CD1c-positive myeloid dendritic cell (primary cell): ENCODE data around the gene TGIF2.
A peak's percentile ranks its signal among the peaks of the same experiment; 100 is the strongest.
"Not testable (repeated sequence)": the region's sequence is repeated elsewhere in the genome, so short reads cannot be mapped to it uniquely, and the experiment has no call there.

ENCODE experiments used
- DNase-seq: peaks from one replicate; pipeline ENCODE4 v3.0.0-alpha.2; 2016; ENCODE audit errors: extremely low spot score

The TGIF2 gene

DNA sequence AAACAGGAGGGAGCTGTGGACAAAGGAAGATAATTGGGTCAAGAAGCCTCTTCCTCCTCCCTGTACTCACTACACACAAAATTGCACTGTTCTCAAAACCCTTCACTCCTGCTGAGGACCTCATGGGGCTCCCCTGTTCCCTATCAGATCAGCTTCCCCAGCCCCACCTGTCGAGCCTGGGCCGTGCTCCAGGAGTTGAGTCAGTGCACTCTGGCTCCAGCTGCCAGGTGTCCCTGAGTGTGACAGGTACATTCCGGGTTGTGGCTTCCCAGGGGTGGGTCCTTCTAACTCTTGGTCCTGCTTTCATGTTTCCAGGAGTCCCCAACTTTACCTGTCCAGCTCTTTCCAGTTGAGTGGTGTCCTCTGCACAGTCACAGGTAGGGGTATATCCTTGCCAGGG, 40.6 kb downstream of the TGIF2 start:
- DNase-seq: no peak

GRCh38 chr20:36614781-36615557, 41.6 kb downstream of the TGIF2 start:
- DNase-seq: no peak

DNA sequence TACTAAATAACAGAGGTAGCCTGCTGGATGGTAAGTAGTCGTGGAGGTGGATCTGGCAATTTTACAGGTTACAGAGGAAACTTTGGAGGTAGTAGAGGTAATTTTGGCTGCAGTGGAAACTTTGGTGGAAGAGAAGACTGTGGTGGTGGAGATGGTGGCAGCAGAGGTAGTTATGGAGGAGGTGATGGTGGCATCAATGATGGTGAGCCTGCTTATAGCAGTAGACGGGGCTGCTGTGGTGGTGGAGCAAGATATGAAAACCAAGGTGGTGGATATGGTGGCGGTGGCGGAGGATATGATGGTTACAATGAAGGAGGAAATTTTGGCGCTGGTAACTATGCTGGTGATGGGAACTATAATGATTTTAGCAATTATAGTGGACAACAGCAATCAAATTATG, 47.5 kb downstream of the TGIF2 start:
- DNase-seq: no peak

DNA sequence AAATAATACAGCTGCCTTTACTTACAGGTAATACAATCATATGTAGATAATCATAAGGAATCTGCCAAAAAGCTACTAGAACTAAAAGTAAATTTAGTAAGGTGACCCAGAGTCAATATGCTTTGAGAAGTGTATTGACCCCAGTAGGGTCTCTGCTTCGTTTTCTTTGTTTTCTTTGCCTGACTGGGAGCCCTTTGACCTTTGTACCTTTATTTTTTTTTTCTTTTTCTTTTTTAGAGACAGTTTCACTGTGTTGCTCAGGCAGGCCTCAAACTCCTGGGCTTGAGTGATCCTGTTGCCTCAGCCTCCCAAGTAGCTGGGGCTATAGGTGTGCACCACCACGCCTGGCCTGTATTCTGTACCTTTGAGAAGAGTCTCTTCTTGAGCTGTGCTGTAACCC, 50.0 kb downstream of the TGIF2 start:
- no peak for DNase-seq

- DNase-seq: no peak
These were observed 50.9 kb downstream of the TGIF2 start for GRCh38 chr20:36624068-36624943.

DNA sequence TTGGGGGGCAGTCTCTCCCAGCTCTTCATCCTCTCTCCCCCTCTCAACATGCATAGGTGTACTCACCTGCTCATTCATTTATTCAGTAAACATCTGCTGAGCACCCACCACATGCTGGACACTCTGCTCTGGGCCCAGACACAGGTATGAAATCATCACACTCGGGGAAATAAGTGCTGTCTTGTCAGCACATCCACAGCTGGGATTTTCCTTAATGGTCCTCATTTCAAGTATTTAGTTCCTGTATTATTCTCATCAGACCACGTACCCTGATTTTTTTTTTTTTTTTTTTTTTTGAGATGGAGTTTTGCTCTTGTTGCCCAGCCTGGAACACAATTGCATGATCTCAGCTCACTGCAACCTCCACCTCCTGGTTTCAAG, 51.5 kb downstream of the TGIF2 start:
- DNase-seq: no peak

GRCh38 chr20:36628076-36628475, 54.7 kb downstream of the TGIF2 start:
- peak; percentile 9 for DNase-seq

DNA sequence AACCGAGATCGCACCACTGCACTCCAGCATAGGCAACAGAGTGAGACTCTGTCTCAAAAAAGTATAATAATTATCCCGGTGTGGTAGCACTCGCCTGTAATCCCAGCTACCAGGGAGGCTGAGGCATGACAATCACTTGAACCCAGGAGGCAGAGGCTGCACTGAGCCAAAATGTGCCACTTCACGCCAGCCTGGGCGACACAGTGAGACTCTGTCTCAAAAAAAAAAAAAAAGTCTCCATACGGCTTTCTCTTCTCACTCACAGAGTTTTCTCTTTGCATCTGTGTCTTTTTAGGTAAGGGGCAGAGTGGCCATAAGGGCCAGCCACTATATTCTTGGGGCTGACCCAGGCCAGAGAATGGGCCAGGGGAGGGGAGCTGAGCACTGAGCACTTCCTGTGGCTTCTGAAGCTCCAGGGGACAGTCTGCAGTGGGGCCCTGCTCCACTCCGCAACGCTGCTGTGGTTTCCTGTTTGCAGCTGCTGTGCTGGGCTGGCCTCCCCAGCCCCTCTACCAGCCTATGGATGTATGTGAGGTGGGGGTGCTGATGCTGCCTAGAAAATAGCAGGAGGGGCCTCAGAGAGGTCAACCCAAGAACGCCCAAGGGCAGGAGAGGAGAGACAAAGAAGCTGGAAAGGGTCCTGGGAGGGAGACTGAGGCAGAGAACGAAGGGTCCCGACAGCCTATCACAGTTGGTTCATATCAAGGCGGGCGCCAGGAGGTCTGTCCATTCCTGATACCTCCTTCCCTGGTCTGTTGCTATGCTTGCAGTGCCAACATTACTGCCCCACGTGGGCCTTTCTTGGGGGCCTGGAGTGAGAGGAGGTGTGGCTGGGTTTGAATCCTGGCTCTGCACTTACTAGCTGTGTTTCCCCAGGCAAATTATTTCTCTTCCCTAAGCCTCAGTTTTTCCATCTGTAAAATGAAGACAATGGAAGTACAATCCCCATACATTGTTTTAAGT, 56.6 kb downstream of the TGIF2 start:
- no peak for DNase-seq

GRCh38 chr20:36631646-36632045, 58.2 kb downstream of the TGIF2 start:
- no peak for DNase-seq

DNA sequence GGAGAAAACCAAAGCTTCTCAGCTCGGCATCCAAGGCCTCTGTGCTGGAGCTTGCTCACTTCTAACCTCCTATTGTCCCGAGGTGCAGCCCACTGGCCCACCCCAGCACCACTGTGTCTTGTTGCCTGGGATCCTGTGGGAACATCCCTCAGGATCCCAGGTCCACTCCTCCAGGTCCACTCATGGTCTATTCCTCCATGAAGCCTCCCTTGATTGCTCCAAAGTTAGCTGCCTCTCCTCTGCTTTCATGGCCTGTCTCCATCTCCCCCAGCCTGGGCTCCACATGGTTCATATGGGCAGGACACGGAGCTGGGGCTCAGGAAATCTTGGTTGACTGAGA, 58.7 kb downstream of the TGIF2 start:
- DNase-seq: no peak

- no peak for DNase-seq
These were observed 59.3 kb downstream of the TGIF2 start for GRCh38 chr20:36632487-36633284.

DNA sequence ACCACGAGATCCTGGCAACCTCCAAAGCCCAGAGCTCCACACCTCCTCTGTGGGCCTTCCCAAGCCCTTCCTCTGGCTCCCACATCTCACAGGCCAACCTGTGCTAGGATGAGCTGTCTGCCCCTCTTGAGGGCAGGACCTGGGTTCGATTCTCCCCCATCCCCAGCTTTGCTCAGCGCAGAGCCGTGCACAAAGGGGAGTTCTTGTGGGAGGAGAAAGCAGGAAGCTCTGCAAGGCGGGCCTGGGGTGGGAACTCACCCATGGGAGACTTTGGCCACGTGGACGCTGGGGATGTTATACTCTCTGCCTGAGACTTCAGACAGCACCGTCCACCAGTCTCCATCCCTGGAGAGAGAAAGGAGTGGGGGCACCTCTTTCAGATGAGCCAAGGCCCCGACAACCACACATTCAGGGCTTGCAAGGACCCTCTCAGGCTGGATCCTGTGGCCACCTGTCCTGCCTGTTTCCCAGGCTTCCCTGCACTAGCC, 59.9 kb downstream of the TGIF2 start:
- DNase-seq: no peak

DNA sequence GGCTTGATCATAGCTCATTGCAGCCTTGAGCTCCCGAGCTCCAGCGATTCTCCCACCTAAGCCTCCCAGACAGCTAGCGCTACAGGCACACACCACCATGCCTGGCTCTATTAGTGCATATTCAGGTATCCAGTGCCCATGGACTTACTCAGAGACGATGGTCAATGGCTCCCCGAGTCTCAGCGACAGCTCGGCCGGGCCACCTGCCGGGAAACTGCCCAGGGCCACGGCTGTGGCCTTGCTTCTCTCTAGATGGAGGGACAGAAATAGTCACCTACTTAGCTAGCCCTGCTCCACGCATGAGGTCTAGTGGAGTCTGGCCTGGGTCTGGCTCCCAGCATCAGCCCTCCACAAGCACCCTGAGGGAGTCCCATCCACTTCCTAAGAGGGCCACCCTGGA, 60.9 kb downstream of the TGIF2 start:
- no peak for DNase-seq

- not testable (repeated sequence) for DNase-seq
These were observed 65.5 kb downstream of the TGIF2 start for GRCh38 chr20:36638876-36639400.

DNA sequence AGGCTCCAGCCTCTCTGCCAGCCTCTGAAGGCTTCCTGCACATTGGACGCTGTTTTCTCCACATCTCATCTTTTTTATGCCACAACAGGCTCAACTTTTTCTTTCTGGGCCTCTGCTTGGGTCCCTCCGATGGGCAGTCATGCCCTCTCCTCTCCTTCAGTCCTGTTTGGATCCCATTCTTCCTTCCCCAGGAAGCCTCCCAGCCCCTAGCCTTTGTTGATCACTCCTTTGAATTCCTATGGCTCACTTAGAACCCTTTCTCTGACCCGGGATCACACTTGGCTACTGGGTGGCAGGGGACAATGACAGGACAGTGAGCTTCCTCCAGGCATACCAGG, 68.1 kb downstream of the TGIF2 start:
- no peak for DNase-seq

GRCh38 chr20:36642136-36642535, 68.7 kb downstream of the TGIF2 start:
- DNase-seq: no peak
